ENCODE measurements around the gene IL1RN.
A peak's percentile ranks its signal among the peaks of the same experiment; 100 is the strongest.

IL1RN gene

GRCh38 chr2:113129519-113130078 is 2.2 kb downstream of the IL1RN start:
- DNase-seq (ENCODE audit: low spot score): no peak

- no peak for DNase-seq (ENCODE audit: low spot score)
Measured at GRCh38 chr2:113131352-113132185, 4.2 kb downstream of the IL1RN start.

- no peak for DNase-seq (ENCODE audit: low spot score)
Measured at GRCh38 chr2:113132414-113133021, 5.1 kb downstream of the IL1RN start.

- no peak for DNase-seq (ENCODE audit: low spot score)
Measured at GRCh38 chr2:113133704-113134598, 6.6 kb downstream of the IL1RN start.

GRCh38 chr2:113134717-113135116 is 7.3 kb downstream of the IL1RN start:
- no peak for DNase-seq (ENCODE audit: low spot score)

GRCh38 chr2:113135317-113135716 is 7.9 kb downstream of the IL1RN start:
- no peak for DNase-seq (ENCODE audit: low spot score)

- DNase-seq (ENCODE audit: low spot score): peak; percentile 30
Measured at GRCh38 chr2:113136828-113137775, 9.7 kb downstream of the IL1RN start.

- no peak for DNase-seq (ENCODE audit: low spot score)
Measured at GRCh38 chr2:113137827-113138226, 10.4 kb downstream of the IL1RN start.

GRCh38 chr2:113138428-113139322 is 11.3 kb downstream of the IL1RN start:
- peak; percentile 66 for DNase-seq (ENCODE audit: low spot score)

GRCh38 chr2:113141451-113141850 is 14.1 kb downstream of the IL1RN start:
- DNase-seq (ENCODE audit: low spot score): no peak

- no peak for DNase-seq (ENCODE audit: low spot score)
Measured at GRCh38 chr2:113142290-113142689, 14.9 kb downstream of the IL1RN start.

GRCh38 chr2:113144259-113144658 is 16.9 kb downstream of the IL1RN start:
- DNase-seq (ENCODE audit: low spot score): no peak

- no peak for DNase-seq (ENCODE audit: low spot score)
Measured at GRCh38 chr2:113148606-113149552, 21.5 kb downstream of the IL1RN start.

- DNase-seq (ENCODE audit: low spot score): no peak
Measured at GRCh38 chr2:113149553-113150257, 22.3 kb downstream of the IL1RN start.

- no peak for DNase-seq (ENCODE audit: low spot score)
Measured at GRCh38 chr2:113150258-113150601, 22.8 kb downstream of the IL1RN start.

- no peak for DNase-seq (ENCODE audit: low spot score)
Measured at GRCh38 chr2:113155331-113155730, 27.9 kb downstream of the IL1RN start.

GRCh38 chr2:113156278-113157117 is 29.1 kb downstream of the IL1RN start:
- no peak for DNase-seq (ENCODE audit: low spot score)

Data from cerebellar cortex (tissue), 1 donor.